NCI-H1417 treated with DMSO at 0.1 percent for 48 hours (cell line): Measurements from ENCODE around the gene AKAP8L.
"Not testable (repeated sequence)": the region's sequence is repeated elsewhere in the genome, so short reads cannot be mapped to it uniquely, and the experiment has no call there.

Experiments
- DNase-seq: peaks from one replicate; lab custom pipeline; 2025; lab: John Stamatoyannopoulos, UW

The AKAP8L gene

GRCh38 chr19:15417699-15418098 lies 1.1 kb downstream of the AKAP8L start:
- DNase-seq: no peak

- DNase-seq: no peak
Observed at GRCh38 chr19:15412832-15413231, 6.0 kb downstream of the AKAP8L start.

- not testable (repeated sequence) for DNase-seq
Observed at GRCh38 chr19:15411351-15411750, 7.4 kb downstream of the AKAP8L start.

- no peak for DNase-seq
Observed at GRCh38 chr19:15404780-15405211, 14.0 kb downstream of the AKAP8L start.

GRCh38 chr19:15404097-15404779 lies 14.6 kb downstream of the AKAP8L start:
- no peak for DNase-seq

- no peak for DNase-seq
Observed at GRCh38 chr19:15403151-15403531, 15.6 kb downstream of the AKAP8L start.

- no peak for DNase-seq
Observed at GRCh38 chr19:15402411-15403150, 16.2 kb downstream of the AKAP8L start.

GRCh38 chr19:15401397-15401710 lies 17.4 kb downstream of the AKAP8L start:
- DNase-seq: no peak

GRCh38 chr19:15400521-15401396 lies 18.0 kb downstream of the AKAP8L start:
- DNase-seq: no peak

- DNase-seq: no peak
Observed at GRCh38 chr19:15399635-15400034, 19.2 kb downstream of the AKAP8L start.

- DNase-seq: no peak
Observed at GRCh38 chr19:15399234-15399515, 19.6 kb downstream of the AKAP8L start.

- no peak for DNase-seq
Observed at GRCh38 chr19:15398501-15399233, 20.1 kb downstream of the AKAP8L start.

- no peak for DNase-seq
Observed at GRCh38 chr19:15397782-15398181, 21.0 kb downstream of the AKAP8L start.

GRCh38 chr19:15397236-15397635 lies 21.6 kb downstream of the AKAP8L start:
- no peak for DNase-seq

GRCh38 chr19:15396436-15396835 lies 22.4 kb downstream of the AKAP8L start:
- no peak for DNase-seq

GRCh38 chr19:15395251-15395650 lies 23.5 kb downstream of the AKAP8L start:
- not testable (repeated sequence) for DNase-seq

- no peak for DNase-seq
Observed at GRCh38 chr19:15394426-15394825, 24.4 kb downstream of the AKAP8L start.

GRCh38 chr19:15393963-15394362 lies 24.8 kb downstream of the AKAP8L start:
- DNase-seq: no peak

GRCh38 chr19:15390814-15391213 lies 28.0 kb downstream of the AKAP8L start:
- no peak for DNase-seq

- DNase-seq: no peak
Observed at GRCh38 chr19:15381864-15382263, 36.9 kb downstream of the AKAP8L start.

GRCh38 chr19:15381429-15381828 lies 37.4 kb downstream of the AKAP8L start:
- no peak for DNase-seq

GRCh38 chr19:15379999-15380647 lies 38.7 kb downstream of the AKAP8L start:
- no peak for DNase-seq
